Naive thymus-derived CD8-positive, alpha-beta T cell (primary cell): ENCODE data around the gene NUDT16. TPM values are rescaled to one million over a fixed set of nuclear protein-coding genes. Genes with fewer than 3 reads are reported as not detected.

Experiments
- ATAC-seq, 2 donors: fragments of 150-1000 bp; cut with Tn5 transposase in 1 of 2; sonication (Bioruptor Pico), chemical (Tn5 transposase) in 1 of 2; 1 replicate in 1 of 2; 2 replicates in 1 of 2; pipeline ENCODE4 v1.10.0; 2021; ENCODE audit warnings: mild to moderate bottlenecking in 2 of 2, moderate library complexity in 2 of 2
- POLR2A ChIA-PET: fragments of 350-600 bp; sonication (Branson Sonifier 250); formaldehyde crosslinking; loops from one replicate; lab custom pipeline; 2021; ENCODE audit warnings: antibody characterized with exemption; lab: Charles Lee
- DNase-seq, 10 donors: peaks; one replicate each; pipeline versions ENCODE4 v3.0.0 to v3.0.0-alpha.2; 2020 to 2022
- H3K27ac Mint-ChIP-seq, 10 donors: one replicate each; pipeline ENCODE4 v1.8.0; 2020 to 2022; ENCODE audit warnings: mild to moderate bottlenecking in 10 of 10, mixed read lengths in 10 of 10, moderate library complexity in 4 of 10, inconsistent platforms in 1 of 10
- H3K27me3 Mint-ChIP-seq, 5 donors: one replicate each; pipeline ENCODE4 v1.8.0; 2021 to 2022; ENCODE audit warnings: mixed read lengths in 5 of 5
- H3K36me3 Mint-ChIP-seq, 3 donors: one replicate each; pipeline ENCODE4 v1.8.0; 2020 to 2022; ENCODE audit warnings: mixed read lengths in 3 of 3, mild to moderate bottlenecking in 2 of 3, inconsistent platforms in 1 of 3
- H3K4me1 Mint-ChIP-seq, 4 donors: one replicate each; pipeline ENCODE4 v1.8.0; 2021 to 2022; ENCODE audit warnings: mixed read lengths in 4 of 4
- H3K4me3 Mint-ChIP-seq, 10 donors: one replicate each; pipeline ENCODE4 v1.8.0; 2020 to 2022; ENCODE audit warnings: mild to moderate bottlenecking in 10 of 10, mixed read lengths in 10 of 10, moderate library complexity in 6 of 10, inconsistent platforms in 1 of 10
- H3K9me3 Mint-ChIP-seq, 9 donors: one replicate each; pipeline ENCODE4 v1.8.0; 2020 to 2022; ENCODE audit warnings: mixed read lengths in 9 of 9, mild to moderate bottlenecking in 3 of 9, inconsistent platforms in 1 of 9, moderate library complexity in 1 of 9
- polyA plus RNA-seq, 3 donors: library from polyadenylated mRNA; unstranded; fragments of 300-500 nt; fragmentation: Illumina TruSeq; gene quantifications; one replicate each; pipeline ENCODE4 v1.2.3, GENCODE V29; 2021
- total RNA-seq, 8 experiments: library from RNA in 2 of 8; stranded (reverse) in 2 of 8; gene quantifications; one replicate each; pipeline ENCODE4 v1.2.3 and lab custom pipeline; 2021 to 2026

Gene NUDT16
- total and polyA plus RNA-seq, 5 experiments from 2014 or later: 2.4 to 16.1 (median 3.8) TPM

GRCh38 chr3:131390331-131390730 is 8.8 kb downstream of the NUDT16 start:
- no peak for ATAC-seq
- peak overlapping the region in 2 of 10 donors; percentile 25 to 30 for H3K27ac Mint-ChIP-seq
- peaks cover 0 to 5% (median 0%) of the 10 kb centered on the region in 3 donors for H3K36me3 Mint-ChIP-seq
- H3K9me3 Mint-ChIP-seq: no peaks in the 10 kb centered on the region
- POLR2A ChIA-PET: no interaction called here
- DNase-seq: no peak
- peaks cover 10 to 14% (median 11%) of the 10 kb centered on the region in 4 donors for H3K4me1 Mint-ChIP-seq
- no peak overlapping the region for H3K4me3 Mint-ChIP-seq
- peaks cover 0 to 7% (median 0%) of the 10 kb centered on the region in 5 donors for H3K27me3 Mint-ChIP-seq

GRCh38 chr3:131393051-131393450 is 11.5 kb downstream of the NUDT16 start:
- POLR2A ChIA-PET: no interaction called here
- Mint-ChIP-seq H3K27me3 (peaks cover 0 to 7% (median 2%) of the 10 kb centered on the region in 5 donors), H3K4me3 (no peak overlapping the region), H3K27ac (no peak overlapping the region), H3K4me1 (no peaks in the 10 kb centered on the region), H3K36me3 (no peaks in the 10 kb centered on the region), H3K9me3 (no peaks in the 10 kb centered on the region)
- ATAC-seq (no peak), DNase-seq (no peak)

- Mint-ChIP-seq H3K4me3 (no peak overlapping the region), H3K9me3 (no peaks in the 10 kb centered on the region), H3K4me1 (no peaks in the 10 kb centered on the region), H3K36me3 (no peaks in the 10 kb centered on the region), H3K27ac (no peak overlapping the region), H3K27me3 (peaks cover 0 to 7% (median 2%) of the 10 kb centered on the region in 5 donors)
- no peak for ATAC-seq
- POLR2A ChIA-PET: no interaction called here
- DNase-seq: no peak
Measured at GRCh38 chr3:131393868-131394267, 12.3 kb downstream of the NUDT16 start.

GRCh38 chr3:131394400-131394799 is 12.8 kb downstream of the NUDT16 start:
- no peaks in the 10 kb centered on the region for H3K36me3 Mint-ChIP-seq
- H3K4me3 Mint-ChIP-seq: no peak overlapping the region
- no peak overlapping the region for H3K27ac Mint-ChIP-seq
- H3K4me1 Mint-ChIP-seq: no peaks in the 10 kb centered on the region
- no peak for ATAC-seq
- H3K27me3 Mint-ChIP-seq: peaks cover 0 to 7% (median 2%) of the 10 kb centered on the region in 5 donors
- no peaks in the 10 kb centered on the region for H3K9me3 Mint-ChIP-seq
- no peak for DNase-seq
- POLR2A ChIA-PET: no interaction called here

GRCh38 chr3:131396170-131396569 is 14.6 kb downstream of the NUDT16 start:
- H3K9me3 Mint-ChIP-seq: no peaks in the 10 kb centered on the region
- H3K36me3 Mint-ChIP-seq: no peaks in the 10 kb centered on the region
- H3K27ac Mint-ChIP-seq: no peak overlapping the region
- no peak overlapping the region for H3K4me3 Mint-ChIP-seq
- no peak for ATAC-seq
- DNase-seq: no peak
- no peaks in the 10 kb centered on the region for H3K4me1 Mint-ChIP-seq
- POLR2A ChIA-PET: no interaction called here
- H3K27me3 Mint-ChIP-seq: peaks cover 0 to 4% (median 0%) of the 10 kb centered on the region in 5 donors

- Mint-ChIP-seq H3K27me3 (peaks cover 0 to 4% (median 0%) of the 10 kb centered on the region in 5 donors), H3K4me1 (peaks cover 0 to 2% (median 0%) of the 10 kb centered on the region in 4 donors), H3K4me3 (no peak overlapping the region), H3K36me3 (no peaks in the 10 kb centered on the region), H3K9me3 (no peaks in the 10 kb centered on the region), H3K27ac (peak overlapping the region in 1 of 10 donors; percentile 36)
- ATAC-seq (no peak), DNase-seq (no peak)
- POLR2A ChIA-PET: no interaction called here
Measured at GRCh38 chr3:131397889-131398288, 16.3 kb downstream of the NUDT16 start.

GRCh38 chr3:131401978-131402377 is 20.4 kb downstream of the NUDT16 start:
- H3K4me3 Mint-ChIP-seq: no peak overlapping the region
- DNase-seq: no peak
- H3K27me3 Mint-ChIP-seq: peaks cover 0 to 10% (median 4%) of the 10 kb centered on the region in 5 donors
- H3K9me3 Mint-ChIP-seq: peaks cover 0 to 11% (median 0%) of the 10 kb centered on the region in 9 donors
- H3K36me3 Mint-ChIP-seq: peaks cover 0 to 21% (median 16%) of the 10 kb centered on the region in 3 donors
- POLR2A ChIA-PET: no interaction called here
- H3K4me1 Mint-ChIP-seq: peaks cover 0 to 2% (median 0%) of the 10 kb centered on the region in 4 donors
- H3K27ac Mint-ChIP-seq: no peak overlapping the region
- no peak for ATAC-seq

GRCh38 chr3:131402391-131403039 is 20.9 kb downstream of the NUDT16 start:
- H3K36me3 Mint-ChIP-seq: peaks cover 0 to 23% (median 16%) of the 10 kb centered on the region in 3 donors
- DNase-seq (no peak), ATAC-seq (no peak)
- POLR2A ChIA-PET: no interaction called here
- peaks cover 1 to 10% (median 6%) of the 10 kb centered on the region in 5 donors for H3K27me3 Mint-ChIP-seq
- peaks cover 0 to 12% (median under 1%) of the 10 kb centered on the region in 9 donors for H3K9me3 Mint-ChIP-seq
- H3K4me1 Mint-ChIP-seq: peaks cover 0 to 2% (median 0%) of the 10 kb centered on the region in 4 donors
- no peak overlapping the region for H3K4me3 Mint-ChIP-seq
- H3K27ac Mint-ChIP-seq: no peak overlapping the region

- Mint-ChIP-seq H3K9me3 (peaks cover 0 to 17% (median 1%) of the 10 kb centered on the region in 9 donors), H3K4me1 (peaks cover 0 to 2% (median 0%) of the 10 kb centered on the region in 4 donors), H3K27ac (no peak overlapping the region), H3K27me3 (peaks cover 2 to 10% (median 5%) of the 10 kb centered on the region in 5 donors), H3K4me3 (no peak overlapping the region), H3K36me3 (peaks cover 0 to 26% (median 16%) of the 10 kb centered on the region in 3 donors)
- DNase-seq (no peak), ATAC-seq (no peak)
- POLR2A ChIA-PET: no interaction called here
Measured at GRCh38 chr3:131403216-131403895, 21.8 kb downstream of the NUDT16 start.

- H3K27ac Mint-ChIP-seq: no peak overlapping the region
- peaks cover 0 to 17% (median 1%) of the 10 kb centered on the region in 9 donors for H3K9me3 Mint-ChIP-seq
- DNase-seq (no peak), ATAC-seq (no peak)
- peaks cover 0 to 2% (median 0%) of the 10 kb centered on the region in 4 donors for H3K4me1 Mint-ChIP-seq
- POLR2A ChIA-PET: no interaction called here
- H3K36me3 Mint-ChIP-seq: peaks cover 0 to 26% (median 16%) of the 10 kb centered on the region in 3 donors
- no peak overlapping the region for H3K4me3 Mint-ChIP-seq
- peaks cover 2 to 10% (median 5%) of the 10 kb centered on the region in 5 donors for H3K27me3 Mint-ChIP-seq
Measured at GRCh38 chr3:131405411-131405810, 23.8 kb downstream of the NUDT16 start.

GRCh38 chr3:131406274-131406673 is 24.7 kb downstream of the NUDT16 start:
- no peak for DNase-seq
- Mint-ChIP-seq H3K27me3 (peaks cover 2 to 10% (median 5%) of the 10 kb centered on the region in 5 donors), H3K36me3 (peaks cover 0 to 26% (median 16%) of the 10 kb centered on the region in 3 donors), H3K9me3 (peaks cover 0 to 21% (median 1%) of the 10 kb centered on the region in 9 donors), H3K4me3 (no peak overlapping the region), H3K4me1 (peaks cover 0 to 2% (median 0%) of the 10 kb centered on the region in 4 donors), H3K27ac (no peak overlapping the region)
- no peak for ATAC-seq
- POLR2A ChIA-PET: no interaction called here

GRCh38 chr3:131417751-131418150 is 36.2 kb downstream of the NUDT16 start:
- peaks cover 0 to 14% (median 2%) of the 10 kb centered on the region in 5 donors for H3K27me3 Mint-ChIP-seq
- H3K36me3 Mint-ChIP-seq: peaks cover 0 to 9% (median 0%) of the 10 kb centered on the region in 3 donors
- no peak overlapping the region for H3K27ac Mint-ChIP-seq
- no peaks in the 10 kb centered on the region for H3K4me1 Mint-ChIP-seq
- ATAC-seq (no peak), DNase-seq (no peak)
- POLR2A ChIA-PET: interaction anchor here (0.8 kb wide), 1 partner anchor 10 kb away, joined by 3 read pairs; no protein-coding TSS in a partner anchor
- H3K4me3 Mint-ChIP-seq: no peak overlapping the region
- H3K9me3 Mint-ChIP-seq: peaks cover 0 to 12% (median 4%) of the 10 kb centered on the region in 9 donors

GRCh38 chr3:131421301-131421700 is 39.7 kb downstream of the NUDT16 start:
- Mint-ChIP-seq H3K9me3 (peaks cover 0 to 3% (median 0%) of the 10 kb centered on the region in 9 donors), H3K27ac (no peak overlapping the region), H3K27me3 (peaks cover 0 to 16% (median 2%) of the 10 kb centered on the region in 5 donors), H3K36me3 (peaks cover 0 to 4% (median 0%) of the 10 kb centered on the region in 3 donors), H3K4me1 (no peaks in the 10 kb centered on the region), H3K4me3 (no peak overlapping the region)
- no peak for ATAC-seq
- POLR2A ChIA-PET: no interaction called here
- DNase-seq: no peak
